ENCODE measurements around the gene LRMDA. TPM values are rescaled to one million over a fixed set of nuclear protein-coding genes. Genes with fewer than 3 reads are reported as not detected.

The LRMDA gene
- total and polyA plus RNA-seq, 2 of the 4 experiments (the other 2 are of a cell fraction), result 0.07 TPM; not detected in 1

- Histone ChIP-seq H4K20me1 (ENCODE audit: insufficient read depth, low read length) (no peaks in the 10 kb centered on the region), H2AK5ac (ENCODE audit: low read depth, low read length) (no peak overlapping the region), H3K27ac (ENCODE audit: insufficient read depth, low read length) (no peak overlapping the region), H3K14ac (replicated peaks; ENCODE audit: low read depth, low read length) (no peak overlapping the region), H3K4ac (ENCODE audit: low read depth, low read length) (no peak overlapping the region), H4K5ac (ENCODE audit: low read depth, low read length) (no peak overlapping the region), H3K4me3 (ENCODE audit: insufficient read depth, low read depth, low read length) (no peak overlapping the region), H2BK15ac (ENCODE audit: low read depth, low read length) (no peak overlapping the region), H3K23ac (ENCODE audit: low read depth, low read length) (no peak overlapping the region), H3K9me3 (ENCODE audit: control insufficient read depth, insufficient read depth, low read length) (no peaks in the 10 kb centered on the region), H2BK5ac (ENCODE audit: low read depth, low read length, poor library complexity, severe bottlenecking) (no peak overlapping the region), H3K27me3 (ENCODE audit: control insufficient read depth, insufficient read depth, low read length) (no peaks in the 10 kb centered on the region), H4K91ac (ENCODE audit: insufficient read depth, low read depth, low read length) (no peak overlapping the region), H3K4me2 (ENCODE audit: low read depth, low read length) (no peak overlapping the region), H4K8ac (ENCODE audit: low read depth in 2 of 2, low read length in 2 of 2) (no peak overlapping the region), H2AFZ (replicated peaks; ENCODE audit: low read length, poor library complexity) (no peak overlapping the region), H3K79me1 (ENCODE audit: low read depth in 1 of 2, low read length in 2 of 2) (no peaks in the 10 kb centered on the region), H3K9ac (ENCODE audit: low read depth, low read length) (no peak overlapping the region), H3K36me3 (ENCODE audit: control insufficient read depth, insufficient read depth, low read length) (no peaks in the 10 kb centered on the region), H3K56ac (ENCODE audit: extremely low read depth, insufficient read depth, low read length) (no peak overlapping the region), H3K4me1 (ENCODE audit: control insufficient read depth, insufficient read depth, low read length) (no peaks in the 10 kb centered on the region), H2BK120ac (ENCODE audit: low read depth, low read length) (no peak overlapping the region), H2BK20ac (ENCODE audit: low read depth, low read length) (no peak overlapping the region), H3K9me1 (ENCODE audit: insufficient read depth, low read length) (no peaks in the 10 kb centered on the region), H3K18ac (ENCODE audit: low read depth, low read length) (no peak overlapping the region), H2AK9ac (replicated peaks; ENCODE audit: low read depth, low read length, poor library complexity) (no peak overlapping the region)
- ATAC-seq (ENCODE audit: low read depth) (no peak), DNase-seq (no peak)
- ChIA-PET CTCF (interaction anchor here (0.6 kb wide), 1 partner anchor 292 kb away, joined by 3 read pairs; no protein-coding TSS in a partner anchor), POLR2A (ENCODE audit: unreplicated experiment) (no interaction called here)
- BruUV-seq (replicated peaks), result no TSS peak
- dilution Hi-C loops (cut with HindIII; ENCODE audit: low sequenced_read_pairs, unreplicated experiment), result no loop called here
- intact Hi-C loops (cut with micrococcal nuclease), result no loop called here
- in situ Hi-C loops (cut with MboI; ENCODE audit: low sequenced_read_pairs), result no loop called here
- WGBS, 2 experiments (ENCODE audit: extremely low coverage in 2 of 2, insufficient read length in 1 of 2), result no CpG with 5 or more reads among the region's 1 CpG
- TF ChIP-seq BHLHE40 (IDR thresholded peaks at IDR 0.05; ENCODE audit: low read depth, low read length), result no peak
- no peak for TF ChIP-seq MXI1 (IDR thresholded peaks at IDR 0.05; ENCODE audit: borderline replicate concordance, low read depth, low read length)
- no peak for TF ChIP-seq POLR2A (IDR thresholded peaks at IDR 0.05; ENCODE audit: low read depth, low read length)
- no peak for TF ChIP-seq ELK1 (IDR thresholded peaks at IDR 0.05; ENCODE audit: borderline replicate concordance, low read depth, low read length)
- TF ChIP-seq CHD1 (IDR thresholded peaks at IDR 0.05; ENCODE audit: low read depth, low read length), result no peak
- no peak for TF ChIP-seq MAFK (IDR thresholded peaks at IDR 0.05; ENCODE audit: low read depth, low read length)
- no peak for TF ChIP-seq MAZ (IDR thresholded peaks at IDR 0.05; ENCODE audit: borderline replicate concordance, low read depth, low read length)
- TF ChIP-seq USF2 (IDR thresholded peaks at IDR 0.05; ENCODE audit: low read depth, low read length), result no peak
- no peak for TF ChIP-seq CTCF (conservative IDR thresholded peaks at IDR 0.05; ENCODE audit: low read depth, low read length)
- TF ChIP-seq CEBPB (IDR thresholded peaks at IDR 0.05; ENCODE audit: low read depth, low read length), result no peak
- no peak for TF ChIP-seq SMC3 (IDR thresholded peaks at IDR 0.05; ENCODE audit: low read depth, low read length)
- no peak for TF ChIP-seq NFE2L2 (IDR thresholded peaks at IDR 0.05; ENCODE audit: low read depth, low read length)
- TF ChIP-seq RFX5 (IDR thresholded peaks at IDR 0.05; ENCODE audit: low read depth, low read length), result no peak
- TF ChIP-seq RCOR1 (IDR thresholded peaks at IDR 0.05; ENCODE audit: insufficient replicate concordance, low read length), result no peak
- no peak for TF ChIP-seq RAD21 (IDR thresholded peaks at IDR 0.05; ENCODE audit: low read length)
- TF ChIP-seq FOS (IDR thresholded peaks at IDR 0.05; ENCODE audit: low read depth, low read length), result no peak
Measured at GRCh38 chr10:76375761-76376160, 944.3 kb downstream of the LRMDA start.

Data from IMR-90 (cell line).